Endothelial cell of umbilical vein (primary cell): ENCODE data around the gene OAS2.

Experiments
- EZH2 ChIP-seq: IDR thresholded peaks from 2 replicates; pipeline ENCODE4 v1.6.1; 2012; ENCODE audit warnings: borderline replicate concordance, low read depth, mild to moderate bottlenecking, moderate library complexity, low read length, inconsistent platforms; ENCODE audit not compliant: severe bottlenecking
- FOS ChIP-seq: IDR thresholded peaks from 2 replicates; pipeline ENCODE4 v1.6.1; 2011; ENCODE audit warnings: mild to moderate bottlenecking, low read length, moderate library complexity, borderline replicate concordance; ENCODE audit not compliant: insufficient read depth
- JUN ChIP-seq: IDR thresholded peaks from 2 replicates; pipeline ENCODE4 v1.6.1; 2011; ENCODE audit warnings: borderline replicate concordance, low read depth; ENCODE audit not compliant: insufficient read length, insufficient read depth
- MYC ChIP-seq: IDR thresholded peaks from one replicate; pipeline ENCODE4 v1.6.1; 2011; ENCODE audit warnings: mild to moderate bottlenecking, low read depth, low read length
- POLR2A ChIP-seq: IDR thresholded peaks from 2 replicates; pipeline ENCODE4 v1.6.1; 2012; ENCODE audit warnings: low read depth, mild to moderate bottlenecking, control low read depth, low read length
- POLR2AphosphoS5 ChIP-seq: IDR thresholded peaks from 2 replicates; pipeline ENCODE4 v1.6.1; 2012; ENCODE audit warnings: low read depth, mild to moderate bottlenecking, control low read depth, low read length, moderate library complexity; ENCODE audit not compliant: insufficient read depth
- TF ChIP-seq, protein P1 (sequence below), 2 donors: IDR thresholded peaks; 1 replicate in 1 of 2; 2 replicates in 1 of 2; pipeline ENCODE4 v1.5.1; 2011; ENCODE audit warnings: low read length in 2 of 2, mild to moderate bottlenecking in 2 of 2, moderate library complexity in 2 of 2, control low read depth in 1 of 2, inconsistent platforms in 1 of 2, low read depth in 1 of 2; ENCODE audit not compliant: insufficient read depth in 1 of 2; ENCODE audit errors: extremely low read depth in 1 of 2
- TF ChIP-seq, protein P2 (sequence below): IDR thresholded peaks from 2 replicates; pipeline ENCODE4 v1.6.1; 2011; ENCODE audit not compliant: insufficient read depth, insufficient read length

DNA sequence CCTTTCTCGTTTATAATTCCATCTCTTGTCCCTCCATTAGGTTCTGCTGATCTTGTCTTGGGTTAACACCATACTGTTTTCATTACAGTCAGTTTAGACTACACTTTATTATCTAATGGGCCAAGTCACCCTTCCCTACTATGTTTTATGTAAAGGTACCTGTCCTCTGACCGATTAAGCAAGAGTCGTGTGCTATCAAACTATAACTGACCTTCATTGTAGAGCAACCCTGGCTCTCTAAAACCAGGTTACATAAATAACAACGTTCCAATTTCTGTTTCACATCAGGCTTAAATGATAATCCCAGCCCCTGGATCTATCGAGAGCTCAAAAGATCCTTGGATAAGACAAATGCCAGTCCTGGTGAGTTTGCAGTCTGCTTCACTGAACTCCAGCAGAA, 16.7 kb downstream of the OAS2 start:
- TF ChIP-seq, protein P1, sequence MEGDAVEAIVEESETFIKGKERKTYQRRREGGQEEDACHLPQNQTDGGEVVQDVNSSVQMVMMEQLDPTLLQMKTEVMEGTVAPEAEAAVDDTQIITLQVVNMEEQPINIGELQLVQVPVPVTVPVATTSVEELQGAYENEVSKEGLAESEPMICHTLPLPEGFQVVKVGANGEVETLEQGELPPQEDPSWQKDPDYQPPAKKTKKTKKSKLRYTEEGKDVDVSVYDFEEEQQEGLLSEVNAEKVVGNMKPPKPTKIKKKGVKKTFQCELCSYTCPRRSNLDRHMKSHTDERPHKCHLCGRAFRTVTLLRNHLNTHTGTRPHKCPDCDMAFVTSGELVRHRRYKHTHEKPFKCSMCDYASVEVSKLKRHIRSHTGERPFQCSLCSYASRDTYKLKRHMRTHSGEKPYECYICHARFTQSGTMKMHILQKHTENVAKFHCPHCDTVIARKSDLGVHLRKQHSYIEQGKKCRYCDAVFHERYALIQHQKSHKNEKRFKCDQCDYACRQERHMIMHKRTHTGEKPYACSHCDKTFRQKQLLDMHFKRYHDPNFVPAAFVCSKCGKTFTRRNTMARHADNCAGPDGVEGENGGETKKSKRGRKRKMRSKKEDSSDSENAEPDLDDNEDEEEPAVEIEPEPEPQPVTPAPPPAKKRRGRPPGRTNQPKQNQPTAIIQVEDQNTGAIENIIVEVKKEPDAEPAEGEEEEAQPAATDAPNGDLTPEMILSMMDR (IDR thresholded peaks at IDR 0.05; ENCODE audit: extremely low read depth in 1 of 2, insufficient read depth in 1 of 2, low read depth in 1 of 2, low read length in 2 of 2), result no peak
- TF ChIP-seq EZH2 (no peak), JUN (no peak), POLR2A (no peak), POLR2AphosphoS5 (no peak), MYC (no peak), FOS (no peak)
- TF ChIP-seq, protein P2, sequence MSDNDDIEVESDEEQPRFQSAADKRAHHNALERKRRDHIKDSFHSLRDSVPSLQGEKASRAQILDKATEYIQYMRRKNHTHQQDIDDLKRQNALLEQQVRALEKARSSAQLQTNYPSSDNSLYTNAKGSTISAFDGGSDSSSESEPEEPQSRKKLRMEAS, result no peak
